ENCODE measurements around the gene CCL17. TPM values are rescaled to one million over a fixed set of nuclear protein-coding genes. Genes with fewer than 3 reads are reported as not detected.
"Not testable (repeated sequence)": the region's sequence is repeated elsewhere in the genome, so short reads cannot be mapped to it uniquely, and the experiment has no call there.

The CCL17 gene
- total and polyA plus RNA-seq, 10 of the 15 experiments (the other 5 are each of a cell fraction or from before 2014, with no cell fraction given) = 1.2 to 84.9 (median 34.2) TPM

- TF ChIP-seq ZNF217 (IDR thresholded peaks at IDR 0.05) (no peak), STAT1 (conservative IDR thresholded peaks at IDR 0.05) (no peak)
- CTCF ChIA-PET = interaction anchor here (0.5 to 1.4 kb wide), 4 partner anchors 11 to 729 kb away, joined by 3 to 4 read pairs (median 3); partner anchors contain the start of genes CIAPIN1 and COQ9
- H3K9me3 ChIP-seq (replicated peaks; ENCODE audit: control insufficient read depth, insufficient read depth, low read length) = peaks cover 5% of the 10 kb centered on the region; the same call in 1 of the 3 replicates
- H3K27me3 ChIP-seq (replicated peaks in 1 of 2; ENCODE audit: control insufficient read depth in 2 of 2, insufficient read depth in 2 of 2, low read length in 1 of 2) = no peaks in the 10 kb centered on the region
- H3K9ac ChIP-seq (ENCODE audit: control insufficient read depth, insufficient read depth, low read length) = no peak overlapping the region
- H2AFZ ChIP-seq (ENCODE audit: control insufficient read depth, low read depth, low read length) = no peak overlapping the region
- H3K36me3 ChIP-seq (ENCODE audit: control insufficient read depth in 2 of 2, insufficient read depth in 2 of 2, low read length in 1 of 2) = peaks cover 14 to 33% of the 10 kb centered on the region in 2 experiments
- H3K27ac ChIP-seq (ENCODE audit: control insufficient read depth, insufficient read depth) = no peak overlapping the region
- no peak overlapping the region for H3K4me3 ChIP-seq
- H4K20me1 ChIP-seq (ENCODE audit: control insufficient read depth, insufficient read depth) = no peaks in the 10 kb centered on the region
- intact Hi-C loops (cut with micrococcal nuclease; ENCODE audit: unreplicated experiment) (no loop called here), in situ Hi-C loops (cut with MboI) (no loop called here)
- no peaks in the 10 kb centered on the region for H3K4me1 ChIP-seq (ENCODE audit: control insufficient read depth, insufficient read depth, low read length)
- RAD21 ChIA-PET (ENCODE audit: unreplicated experiment) = no interaction called here
- 64% methylated on average over 1 of the region's 1 CpG for WGBS (ENCODE audit: insufficient coverage, insufficient replicate concordance, low lambda C conversion rate, missing lambda C conversion rate)
- SMC1A ChIA-PET (ENCODE audit: uncharacterized antibody, unreplicated experiment) = interaction anchor here (1.1 kb wide), 1 partner anchor 9 kb away, joined by 3 read pairs; no protein-coding TSS in a partner anchor
- no peak for ATAC-seq
- no peak for DNase-seq (ENCODE audit: low read depth, low spot score)
- BruUV-seq (replicated peaks) = no TSS peak
- H3K79me2 ChIP-seq (ENCODE audit: control insufficient read depth, insufficient read depth, low read length) = no peaks in the 10 kb centered on the region
- no peak overlapping the region for H3K4me2 ChIP-seq (ENCODE audit: control insufficient read depth, insufficient read depth)
- FAIRE-seq = no peak
- POLR2A ChIA-PET = interaction anchor here (0.6 to 1.0 kb wide), 2 partner anchors 9 to 44 kb away, joined by 3 to 4 read pairs; no protein-coding TSS in a partner anchor
Observed at GRCh38 chr16:57435838-57436237, 31.3 kb downstream of the CCL17 start.

- H2AFZ ChIP-seq (ENCODE audit: control insufficient read depth, low read depth, low read length); H3K27me3 ChIP-seq (replicated peaks in 1 of 2; ENCODE audit: control insufficient read depth in 2 of 2, insufficient read depth in 2 of 2, low read length in 1 of 2); H3K4me3 ChIP-seq; FAIRE-seq; H3K27ac ChIP-seq (ENCODE audit: control insufficient read depth, insufficient read depth); H3K9ac ChIP-seq (ENCODE audit: control insufficient read depth, insufficient read depth, low read length); H4K20me1 ChIP-seq (ENCODE audit: control insufficient read depth, insufficient read depth); BruUV-seq (replicated peaks); H3K9me3 ChIP-seq (replicated peaks; ENCODE audit: control insufficient read depth, insufficient read depth, low read length); H3K4me1 ChIP-seq (ENCODE audit: control insufficient read depth, insufficient read depth, low read length); ATAC-seq; SMC1A ChIA-PET (ENCODE audit: uncharacterized antibody, unreplicated experiment); RAD21 ChIA-PET (ENCODE audit: unreplicated experiment); in situ Hi-C loops (cut with MboI); H3K4me2 ChIP-seq (ENCODE audit: control insufficient read depth, insufficient read depth); H3K79me2 ChIP-seq (ENCODE audit: control insufficient read depth, insufficient read depth, low read length); DNase-seq (ENCODE audit: low read depth, low spot score): not testable (repeated sequence)
- WGBS (ENCODE audit: insufficient coverage, insufficient replicate concordance, low lambda C conversion rate, missing lambda C conversion rate) = 95% methylated on average over 8 of the region's 8 CpGs
- H3K36me3 ChIP-seq (ENCODE audit: control insufficient read depth in 2 of 2, insufficient read depth in 2 of 2, low read length in 1 of 2) = peaks cover 7 to 14% of the 10 kb centered on the region in 2 experiments
- ChIA-PET CTCF (interaction anchor here (1.0 to 3.7 kb wide), 2 partner anchors 10 to 22 kb away, joined by 3 to 17 read pairs; no protein-coding TSS in a partner anchor), POLR2A (interaction anchor here (1.6 kb wide), 1 partner anchor 8 kb away, joined by 4 read pairs; the partner anchor contains the start of genes CIAPIN1 and COQ9)
- TF ChIP-seq, protein P1, sequence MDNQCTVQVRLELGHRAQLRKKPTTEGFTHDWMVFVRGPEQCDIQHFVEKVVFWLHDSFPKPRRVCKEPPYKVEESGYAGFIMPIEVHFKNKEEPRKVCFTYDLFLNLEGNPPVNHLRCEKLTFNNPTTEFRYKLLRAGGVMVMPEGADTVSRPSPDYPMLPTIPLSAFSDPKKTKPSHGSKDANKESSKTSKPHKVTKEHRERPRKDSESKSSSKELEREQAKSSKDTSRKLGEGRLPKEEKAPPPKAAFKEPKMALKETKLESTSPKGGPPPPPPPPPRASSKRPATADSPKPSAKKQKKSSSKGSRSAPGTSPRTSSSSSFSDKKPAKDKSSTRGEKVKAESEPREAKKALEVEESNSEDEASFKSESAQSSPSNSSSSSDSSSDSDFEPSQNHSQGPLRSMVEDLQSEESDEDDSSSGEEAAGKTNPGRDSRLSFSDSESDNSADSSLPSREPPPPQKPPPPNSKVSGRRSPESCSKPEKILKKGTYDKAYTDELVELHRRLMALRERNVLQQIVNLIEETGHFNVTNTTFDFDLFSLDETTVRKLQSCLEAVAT (IDR thresholded peaks at IDR 0.05) = peak; percentile 53; the same call in 1 of the 2 replicates
- peak; percentile 67; the same call in 1 of the 2 replicates for TF ChIP-seq CBX5 (IDR thresholded peaks at IDR 0.05; ENCODE audit: low read depth)
- intact Hi-C loops (cut with micrococcal nuclease; ENCODE audit: unreplicated experiment) = loop anchor here (10.0 kb wide), 1 partner anchor 685 kb away; the partner anchor contains the start of gene CFAP20
Observed at GRCh38 chr16:57439947-57440346, 35.4 kb downstream of the CCL17 start.

- WGBS (ENCODE audit: insufficient coverage, insufficient replicate concordance, low lambda C conversion rate, missing lambda C conversion rate) = 84% methylated on average over 8 of the region's 8 CpGs
- H2AFZ ChIP-seq (ENCODE audit: control insufficient read depth, low read depth, low read length); in situ Hi-C loops (cut with MboI); H3K4me3 ChIP-seq; ATAC-seq; DNase-seq (ENCODE audit: low read depth, low spot score); RAD21 ChIA-PET (ENCODE audit: unreplicated experiment); H3K4me1 ChIP-seq (ENCODE audit: control insufficient read depth, insufficient read depth, low read length); H4K20me1 ChIP-seq (ENCODE audit: control insufficient read depth, insufficient read depth); H3K9ac ChIP-seq (ENCODE audit: control insufficient read depth, insufficient read depth, low read length); H3K4me2 ChIP-seq (ENCODE audit: control insufficient read depth, insufficient read depth); H3K27me3 ChIP-seq (replicated peaks in 1 of 2; ENCODE audit: control insufficient read depth in 2 of 2, insufficient read depth in 2 of 2, low read length in 1 of 2); H3K9me3 ChIP-seq (replicated peaks; ENCODE audit: control insufficient read depth, insufficient read depth, low read length); FAIRE-seq; BruUV-seq (replicated peaks); POLR2A ChIA-PET; H3K27ac ChIP-seq (ENCODE audit: control insufficient read depth, insufficient read depth): not testable (repeated sequence)
- Histone ChIP-seq H3K79me2 (ENCODE audit: control insufficient read depth, insufficient read depth, low read length) (peaks cover 14% of the 10 kb centered on the region), H3K36me3 (ENCODE audit: control insufficient read depth in 2 of 2, insufficient read depth in 2 of 2, low read length in 1 of 2) (peaks cover 5 to 14% of the 10 kb centered on the region in 2 experiments)
- CTCF ChIA-PET = interaction anchor here (3.7 kb wide), 1 partner anchor 22 kb away, joined by 17 read pairs; no protein-coding TSS in a partner anchor
- SMC1A ChIA-PET (ENCODE audit: uncharacterized antibody, unreplicated experiment) = interaction anchor here (0.8 kb wide), 1 partner anchor 931 kb away, joined by 3 read pairs; no protein-coding TSS in a partner anchor
- intact Hi-C loops (cut with micrococcal nuclease; ENCODE audit: unreplicated experiment) = loop anchor here (10.0 kb wide), 1 partner anchor 684 kb away; the partner anchor contains the start of gene CFAP20
Observed at GRCh38 chr16:57440551-57440950, 36.0 kb downstream of the CCL17 start.
